Colonic mucosa (tissue), 4 donors: ENCODE results near the gene AXIN1. TPM values are rescaled to one million over a fixed set of nuclear protein-coding genes. Genes with fewer than 3 reads are reported as not detected.
"Not testable (repeated sequence)": the region's sequence is repeated elsewhere in the genome, so short reads cannot be mapped to it uniquely, and the experiment has no call there.

Source experiments
- DNase-seq: peaks from one replicate; pipeline ENCODE4 v3.0.0-alpha.2; 2020
- H3K27ac ChIP-seq: fragments of 200-600 bp; one replicate; pipeline ENCODE4 v1.8.0; 2021
- H3K27me3 ChIP-seq: fragments of 200-600 bp; one replicate; pipeline ENCODE4 v1.8.0; 2021
- H3K36me3 ChIP-seq: fragments of 200-600 bp; one replicate; pipeline ENCODE4 v1.8.0; 2021
- H3K4me1 ChIP-seq: fragments of 200-600 bp; one replicate; pipeline ENCODE4 v1.8.0; 2021; ENCODE audit warnings: mild to moderate bottlenecking
- H3K4me3 ChIP-seq: fragments of 200-600 bp; one replicate; pipeline ENCODE4 v1.8.0; 2021
- H3K9ac ChIP-seq, 2 donors: one replicate each; pipeline ENCODE4 v1.7.0; 2013; ENCODE audit warnings: control low read depth in 2 of 2, low read depth in 2 of 2, low read length in 2 of 2
- H3K9me3 ChIP-seq: fragments of 200-600 bp; one replicate; pipeline ENCODE4 v1.8.0; 2021
- intact Hi-C: fragments of 100-400 bp; cut with DNase I; formaldehyde crosslinking; loops from one replicate; pipeline ENCODE4 v1.14.1; 2022
- total RNA-seq, 2 donors: library from RNA; stranded (reverse); fragmentation: NEBNext Ultra II Directional in 1 of 2; extraction: Animal tissue kit (Norgen Biotek cat#: 25700) in 1 of 2; gene quantifications; one replicate each; pipeline ENCODE4 v1.2.1, GENCODE V29; 2021
- TF ChIP-seq, protein P1 (sequence below): fragments of 200-600 bp; IDR thresholded peaks from one replicate; pipeline ENCODE4 v1.8.0; 2022; ENCODE audit warnings: antibody characterized with exemption, mild to moderate bottlenecking
- donor health status: healthy.
- donor health status: DM: no; HTN: no; CAD: no.
- donor health status: DM: no; HTN: no; CAD: no.

The AXIN1 gene
- total RNA-seq, 2 donors from 2014 or later, result 33.4 to 34.3 TPM

DNA sequence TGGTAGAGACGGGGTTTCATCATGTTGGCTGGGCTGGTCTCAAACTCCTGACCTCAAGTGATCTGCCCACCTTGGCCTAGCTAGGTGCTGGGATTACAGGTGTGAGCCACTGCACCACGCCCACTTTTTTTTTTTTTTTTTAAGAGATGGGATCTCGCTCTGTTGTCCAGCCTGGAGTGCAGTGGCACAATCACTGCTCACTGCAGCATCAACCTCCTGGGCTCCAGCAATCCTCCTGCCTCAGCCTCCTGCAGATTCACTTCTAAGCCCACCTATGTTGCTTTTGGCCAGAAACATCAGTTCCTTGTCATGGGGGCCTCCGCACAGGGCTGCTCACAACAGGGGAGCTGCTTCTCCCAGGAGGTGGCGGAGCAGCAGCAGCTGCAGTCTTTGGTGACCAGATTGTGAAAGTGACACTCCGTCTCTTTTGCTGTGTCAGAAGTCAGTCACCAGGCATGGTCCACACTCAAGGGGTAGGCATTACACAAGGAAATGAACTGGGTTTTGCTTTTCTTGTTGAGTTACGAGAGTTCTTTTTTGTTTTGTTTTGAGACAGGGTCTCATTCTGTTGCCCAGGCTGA is 40.0 kb upstream of the AXIN1 start:
- Histone ChIP-seq H3K4me3 (no peak overlapping the region), H3K36me3 (no peaks in the 10 kb centered on the region), H3K27ac (no peak overlapping the region), H3K9me3 (no peaks in the 10 kb centered on the region), H3K27me3 (no peaks in the 10 kb centered on the region), H3K4me1 (peaks cover 4% of the 10 kb centered on the region), H3K9ac (no peak overlapping the region)
- no peak for DNase-seq
- TF ChIP-seq, protein P1, sequence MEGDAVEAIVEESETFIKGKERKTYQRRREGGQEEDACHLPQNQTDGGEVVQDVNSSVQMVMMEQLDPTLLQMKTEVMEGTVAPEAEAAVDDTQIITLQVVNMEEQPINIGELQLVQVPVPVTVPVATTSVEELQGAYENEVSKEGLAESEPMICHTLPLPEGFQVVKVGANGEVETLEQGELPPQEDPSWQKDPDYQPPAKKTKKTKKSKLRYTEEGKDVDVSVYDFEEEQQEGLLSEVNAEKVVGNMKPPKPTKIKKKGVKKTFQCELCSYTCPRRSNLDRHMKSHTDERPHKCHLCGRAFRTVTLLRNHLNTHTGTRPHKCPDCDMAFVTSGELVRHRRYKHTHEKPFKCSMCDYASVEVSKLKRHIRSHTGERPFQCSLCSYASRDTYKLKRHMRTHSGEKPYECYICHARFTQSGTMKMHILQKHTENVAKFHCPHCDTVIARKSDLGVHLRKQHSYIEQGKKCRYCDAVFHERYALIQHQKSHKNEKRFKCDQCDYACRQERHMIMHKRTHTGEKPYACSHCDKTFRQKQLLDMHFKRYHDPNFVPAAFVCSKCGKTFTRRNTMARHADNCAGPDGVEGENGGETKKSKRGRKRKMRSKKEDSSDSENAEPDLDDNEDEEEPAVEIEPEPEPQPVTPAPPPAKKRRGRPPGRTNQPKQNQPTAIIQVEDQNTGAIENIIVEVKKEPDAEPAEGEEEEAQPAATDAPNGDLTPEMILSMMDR, result no peak
- intact Hi-C loops, result no loop called here

DNA sequence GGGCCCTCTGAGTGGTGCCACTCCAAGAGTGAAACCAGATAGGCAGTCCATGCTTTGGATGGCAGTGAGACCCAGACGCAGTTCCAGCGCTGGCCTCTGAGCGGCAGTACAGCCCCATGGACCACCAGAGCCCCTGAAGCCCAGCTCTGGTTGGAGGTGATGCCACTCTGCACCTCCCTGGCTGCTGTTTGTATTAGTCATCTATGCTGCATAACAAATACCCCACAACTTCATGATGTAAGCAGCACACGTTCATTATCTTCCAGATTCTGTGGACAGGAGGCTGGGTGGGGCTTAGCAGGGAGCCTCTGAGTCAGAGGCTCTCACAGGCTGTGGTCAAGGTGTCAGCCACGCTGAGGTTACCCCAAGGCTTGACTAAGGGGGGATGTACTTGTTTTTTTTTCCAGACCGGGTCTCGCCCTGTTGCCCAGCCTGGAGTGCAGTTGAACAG is 39.4 kb upstream of the AXIN1 start:
- no peak overlapping the region for H3K27ac ChIP-seq
- TF ChIP-seq, protein P1, result peak; percentile 65
- intact Hi-C loops, result no loop called here
- H3K9me3 ChIP-seq, result no peaks in the 10 kb centered on the region
- H3K4me3 ChIP-seq, result no peak overlapping the region
- H3K9ac ChIP-seq, result no peak overlapping the region
- no peaks in the 10 kb centered on the region for H3K36me3 ChIP-seq
- peaks cover 4% of the 10 kb centered on the region for H3K4me1 ChIP-seq
- no peaks in the 10 kb centered on the region for H3K27me3 ChIP-seq
- peak; percentile 69 for DNase-seq

DNA sequence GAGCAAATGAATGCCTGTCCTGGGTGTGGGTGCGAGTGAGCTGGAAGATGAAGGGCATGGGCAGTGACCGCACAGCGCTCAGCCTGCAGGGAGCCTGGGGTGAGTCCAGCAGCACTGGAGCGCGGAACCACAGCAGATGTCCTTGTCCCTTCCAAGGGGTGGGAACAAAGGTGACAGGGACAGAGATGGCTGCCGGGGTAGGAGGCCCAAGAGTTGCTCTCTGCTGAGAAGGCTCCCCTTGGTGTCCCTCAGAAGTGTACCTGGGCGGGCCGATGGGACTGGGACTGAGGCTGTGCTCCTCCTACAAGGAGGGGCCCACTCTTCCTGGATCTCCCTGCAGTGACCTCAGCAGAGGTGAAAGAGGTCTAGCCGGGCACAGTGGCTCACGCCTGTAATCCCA is 36.8 kb upstream of the AXIN1 start:
- no peaks in the 10 kb centered on the region for H3K36me3 ChIP-seq
- TF ChIP-seq, protein P1, result no peak
- no peak for DNase-seq
- H3K4me1 ChIP-seq, result no peaks in the 10 kb centered on the region
- no peak overlapping the region for H3K9ac ChIP-seq
- no peak overlapping the region for H3K4me3 ChIP-seq
- intact Hi-C loops, result loop anchor here (10.0 kb wide), 1 partner anchor 95 kb away; no protein-coding TSS in a partner anchor
- no peak overlapping the region for H3K27ac ChIP-seq
- no peaks in the 10 kb centered on the region for H3K9me3 ChIP-seq
- H3K27me3 ChIP-seq, result no peaks in the 10 kb centered on the region

DNA sequence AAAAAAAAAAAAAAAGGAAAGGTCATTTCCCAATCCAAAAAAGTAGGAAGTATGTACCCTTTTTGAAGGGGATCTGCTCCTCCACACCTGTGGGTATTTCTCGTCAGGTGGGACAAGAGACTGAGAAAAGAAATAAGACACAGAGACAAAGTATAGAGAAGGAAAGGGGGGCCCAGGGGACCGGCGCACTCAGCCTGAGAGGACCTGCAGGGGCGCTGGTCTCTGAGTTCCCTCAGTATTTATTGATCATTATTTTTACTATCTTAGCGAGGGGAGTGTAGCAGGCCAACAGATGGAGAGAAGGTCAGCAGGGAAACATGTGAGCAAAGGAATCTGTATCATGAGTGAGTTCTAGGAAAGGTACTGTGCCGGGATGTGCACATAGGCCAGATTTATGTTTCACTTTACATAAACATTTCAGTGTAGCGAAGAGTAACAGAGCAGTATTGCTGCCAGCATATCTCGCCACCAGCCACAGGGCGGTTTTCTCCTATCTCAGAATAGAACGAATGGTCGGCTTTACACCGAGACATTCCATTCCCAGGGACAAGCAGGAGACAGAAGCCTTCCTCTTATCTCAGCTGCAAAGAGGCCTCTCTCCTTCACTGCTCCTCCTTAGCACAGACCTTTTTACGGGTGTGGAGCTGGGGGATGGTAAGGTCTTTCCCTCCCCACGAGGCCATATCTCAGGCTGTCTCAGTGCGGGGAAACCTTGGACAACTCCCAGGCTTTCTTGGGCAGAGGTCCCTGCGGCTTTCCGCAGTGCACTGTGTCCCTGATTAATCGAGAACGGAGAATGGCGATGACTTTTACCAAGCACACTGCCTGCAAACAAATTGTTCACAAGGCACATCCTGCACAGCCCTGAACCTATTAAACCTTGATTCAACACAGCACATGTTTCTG is 35.5 kb upstream of the AXIN1 start:
- not testable (repeated sequence) for H3K9ac ChIP-seq, H3K27ac ChIP-seq, H3K27me3 ChIP-seq, H3K9me3 ChIP-seq, DNase-seq, H3K4me1 ChIP-seq, H3K4me3 ChIP-seq, H3K36me3 ChIP-seq
- intact Hi-C loops, result loop anchor here (10.0 kb wide), 1 partner anchor 97 kb away; no protein-coding TSS in a partner anchor

DNA sequence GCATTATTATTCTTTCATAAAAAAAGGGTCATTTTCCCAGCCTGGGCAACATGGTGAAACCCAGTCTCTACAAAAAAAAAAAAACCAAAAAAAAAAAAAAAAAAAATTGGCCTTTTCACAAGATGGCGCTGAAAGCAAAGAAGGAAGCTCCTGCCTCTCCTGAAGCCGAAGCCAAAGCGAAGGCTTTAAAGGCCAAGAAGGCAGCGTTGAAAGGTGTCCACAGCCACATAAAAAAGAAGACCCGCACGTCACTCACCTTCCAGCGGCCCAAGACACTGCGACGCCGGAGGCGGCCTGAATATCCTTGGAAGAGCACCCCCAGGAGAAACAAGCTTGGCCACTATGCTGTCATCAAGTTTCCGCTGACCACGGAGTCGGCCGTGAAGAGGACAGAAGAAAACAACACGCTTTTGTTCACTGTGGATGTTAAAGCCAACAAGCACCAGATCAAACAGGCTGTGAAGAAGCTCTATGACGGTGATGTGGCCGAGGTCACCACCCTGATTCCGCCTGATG is 34.2 kb upstream of the AXIN1 start:
- Histone ChIP-seq H3K4me3 (no peak overlapping the region), H3K9me3 (no peaks in the 10 kb centered on the region), H3K27me3 (no peaks in the 10 kb centered on the region), H3K27ac (no peak overlapping the region), H3K4me1 (peaks cover 4% of the 10 kb centered on the region), H3K36me3 (no peaks in the 10 kb centered on the region), H3K9ac (no peak overlapping the region)
- intact Hi-C loops, result loop anchor here (10.0 kb wide), 1 partner anchor 98 kb away; no protein-coding TSS in a partner anchor
- no peak for DNase-seq
- TF ChIP-seq, protein P1, result no peak
